Progenitor cell of endocrine pancreas (in vitro differentiated cells): ENCODE data around the gene WBP1. TPM values are rescaled to one million over a fixed set of nuclear protein-coding genes. Genes with fewer than 3 reads are reported as not detected.
"Not testable (repeated sequence)": the region's sequence is repeated elsewhere in the genome, so short reads cannot be mapped to it uniquely, and the experiment has no call there.

Experiments
- DNase-seq: peaks from one replicate; pipeline ENCODE4 v3.0.0; 2021; ENCODE audit warnings: low spot score; ENCODE audit not compliant: unreplicated experiment
- H3K27ac Mint-ChIP-seq: 2 replicates; pipeline ENCODE4 v1.8.0; 2021; ENCODE audit warnings: mild to moderate bottlenecking, moderate library complexity, mixed read lengths
- H3K27me3 Mint-ChIP-seq: 2 replicates; pipeline ENCODE4 v1.8.0; 2021; ENCODE audit warnings: mixed read lengths
- H3K36me3 Mint-ChIP-seq: 2 replicates; pipeline ENCODE4 v1.8.0; 2022; ENCODE audit warnings: mixed read lengths; ENCODE audit not compliant: insufficient read depth
- H3K4me1 Mint-ChIP-seq: 2 replicates; pipeline ENCODE4 v1.8.0; 2021; ENCODE audit warnings: low read depth, mixed read lengths
- H3K4me3 Mint-ChIP-seq: 2 replicates; pipeline ENCODE4 v1.8.0; 2021; ENCODE audit warnings: low read depth, mild to moderate bottlenecking, moderate library complexity, mixed read lengths
- H3K9me3 Mint-ChIP-seq: 2 replicates; pipeline ENCODE4 v1.8.0; 2021; ENCODE audit warnings: low read depth, mixed read lengths
- total RNA-seq: library from RNA; stranded (reverse); gene quantifications from 2 replicates; pipeline ENCODE4 v1.2.1, GENCODE V29; 2021
- TF ChIP-seq, protein P1 (sequence below): fragments of 200-600 bp; sonication (generic); IDR thresholded peaks from one replicate; pipeline ENCODE4 v1.5.0; 2021; ENCODE audit warnings: antibody characterized with exemption, mild to moderate bottlenecking; ENCODE audit not compliant: unreplicated experiment

WBP1 gene
- total RNA-seq, 1 donor from 2014 or later, result 140 TPM

DNA sequence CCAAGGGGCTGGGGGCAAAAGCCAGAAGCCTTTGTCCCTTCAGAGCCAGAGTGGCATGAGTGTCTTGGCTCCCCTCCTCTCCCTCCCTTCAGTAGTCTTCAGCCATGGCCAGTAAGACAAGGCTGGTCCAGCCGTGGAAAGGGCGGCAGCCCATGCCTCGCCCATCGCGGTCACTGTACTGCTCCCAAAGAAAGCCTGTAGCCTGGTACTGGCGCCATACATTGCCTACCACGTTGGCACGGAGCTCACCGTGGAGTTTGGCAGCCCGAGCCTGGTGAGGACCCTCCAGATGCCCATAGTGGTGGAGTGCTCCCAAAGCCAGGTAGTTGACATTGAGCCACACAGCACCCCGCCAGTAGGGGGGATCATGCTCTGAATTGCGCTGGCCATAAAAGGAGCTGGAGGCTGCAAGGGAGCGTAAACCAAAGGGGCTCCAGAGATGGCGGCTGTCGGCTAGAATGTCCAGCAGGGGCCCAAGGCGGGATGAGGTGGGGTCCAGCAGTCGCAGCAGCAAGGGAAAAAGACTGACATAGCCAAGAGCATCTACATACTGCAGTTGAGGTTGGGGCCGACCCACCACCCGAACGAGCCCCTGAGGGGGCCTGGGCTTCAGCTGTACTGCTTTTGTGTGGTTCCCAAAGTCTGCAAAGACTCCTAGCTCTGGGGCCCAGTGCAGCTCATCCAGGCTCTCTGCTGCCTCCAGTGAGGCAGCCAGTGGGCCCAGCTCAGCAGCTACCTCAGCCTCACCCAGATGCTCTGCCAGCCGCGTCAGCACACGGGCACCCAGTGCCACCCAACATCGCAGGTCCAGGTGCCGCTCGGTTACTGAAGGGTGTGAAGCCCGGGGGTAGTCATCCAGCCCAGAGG lies 3.2 kb downstream of the WBP1 start:
- Mint-ChIP-seq H3K36me3 (peaks cover 1% of the 10 kb centered on the region), H3K9me3 (no peaks in the 10 kb centered on the region), H3K27me3 (no peaks in the 10 kb centered on the region), H3K27ac (peak overlapping the region; percentile 10), H3K4me3 (peak overlapping the region; percentile 41), H3K4me1 (peaks cover 28% of the 10 kb centered on the region)
- TF ChIP-seq, protein P1, sequence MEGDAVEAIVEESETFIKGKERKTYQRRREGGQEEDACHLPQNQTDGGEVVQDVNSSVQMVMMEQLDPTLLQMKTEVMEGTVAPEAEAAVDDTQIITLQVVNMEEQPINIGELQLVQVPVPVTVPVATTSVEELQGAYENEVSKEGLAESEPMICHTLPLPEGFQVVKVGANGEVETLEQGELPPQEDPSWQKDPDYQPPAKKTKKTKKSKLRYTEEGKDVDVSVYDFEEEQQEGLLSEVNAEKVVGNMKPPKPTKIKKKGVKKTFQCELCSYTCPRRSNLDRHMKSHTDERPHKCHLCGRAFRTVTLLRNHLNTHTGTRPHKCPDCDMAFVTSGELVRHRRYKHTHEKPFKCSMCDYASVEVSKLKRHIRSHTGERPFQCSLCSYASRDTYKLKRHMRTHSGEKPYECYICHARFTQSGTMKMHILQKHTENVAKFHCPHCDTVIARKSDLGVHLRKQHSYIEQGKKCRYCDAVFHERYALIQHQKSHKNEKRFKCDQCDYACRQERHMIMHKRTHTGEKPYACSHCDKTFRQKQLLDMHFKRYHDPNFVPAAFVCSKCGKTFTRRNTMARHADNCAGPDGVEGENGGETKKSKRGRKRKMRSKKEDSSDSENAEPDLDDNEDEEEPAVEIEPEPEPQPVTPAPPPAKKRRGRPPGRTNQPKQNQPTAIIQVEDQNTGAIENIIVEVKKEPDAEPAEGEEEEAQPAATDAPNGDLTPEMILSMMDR, result peak; percentile 41
- DNase-seq, result no peak

DNA sequence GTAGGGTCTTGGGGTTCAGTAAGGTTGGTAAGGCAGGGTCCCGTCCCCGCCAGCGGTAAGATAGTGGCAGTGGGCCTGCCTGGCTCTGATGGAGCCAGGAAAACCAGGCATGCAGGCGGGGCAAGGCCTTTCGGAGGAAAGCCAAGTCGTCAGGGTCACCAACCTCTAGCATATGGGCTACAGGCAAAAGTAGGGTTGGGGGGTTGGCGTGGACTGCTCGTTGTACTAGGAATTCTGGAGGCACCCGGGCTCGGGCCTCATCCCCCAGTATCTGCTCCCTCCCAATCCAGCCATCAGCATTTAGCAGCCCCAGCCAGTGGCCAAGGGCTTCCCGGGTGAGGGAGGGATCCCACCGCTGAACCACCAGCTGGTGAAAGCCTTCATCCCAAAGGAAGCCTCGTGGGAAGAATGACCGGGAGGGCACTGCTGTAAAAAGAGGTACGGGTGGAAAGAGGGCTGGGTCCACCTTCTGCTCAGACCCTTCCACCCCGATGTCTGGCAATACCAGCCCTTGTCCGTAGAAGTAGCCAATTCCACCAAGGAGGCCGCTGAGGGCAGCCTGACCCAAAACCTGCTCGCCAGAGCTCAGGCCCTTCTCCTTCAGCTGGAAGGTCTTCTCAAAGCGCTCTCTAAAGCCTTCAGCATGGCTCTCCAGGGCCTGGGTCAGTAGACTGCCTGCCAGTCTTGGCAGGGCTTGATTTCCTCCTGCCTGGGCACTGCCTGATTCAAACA lies 4.0 kb downstream of the WBP1 start:
- TF ChIP-seq, protein P1, result no peak
- Mint-ChIP-seq H3K36me3 (peaks cover 1% of the 10 kb centered on the region), H3K4me3 (no peak overlapping the region), H3K27me3 (no peaks in the 10 kb centered on the region), H3K4me1 (peaks cover 20% of the 10 kb centered on the region), H3K27ac (no peak overlapping the region), H3K9me3 (no peaks in the 10 kb centered on the region)
- no peak for DNase-seq

DNA sequence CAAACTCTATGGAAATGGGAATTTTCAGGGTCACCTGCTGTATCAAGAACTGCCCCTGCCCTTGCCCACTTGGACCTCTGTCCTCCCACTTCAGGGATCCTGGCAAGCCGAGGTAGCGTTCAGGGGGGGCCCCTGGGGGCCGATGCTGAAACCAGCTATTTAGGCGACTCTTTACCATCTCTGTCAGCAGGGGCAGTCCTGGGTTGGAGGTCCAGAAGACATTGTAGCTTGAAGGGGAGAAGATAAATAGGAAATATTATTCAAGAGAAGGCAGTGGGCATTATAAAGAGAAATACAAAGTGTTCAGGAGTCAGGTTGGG lies 4.5 kb downstream of the WBP1 start:
- TF ChIP-seq, protein P1, result no peak
- Mint-ChIP-seq H3K27ac (peak overlapping the region; percentile 69), H3K36me3 (peaks cover 1% of the 10 kb centered on the region), H3K27me3 (no peaks in the 10 kb centered on the region), H3K9me3 (no peaks in the 10 kb centered on the region), H3K4me1 (peaks cover 19% of the 10 kb centered on the region), H3K4me3 (peak overlapping the region; percentile 37)
- DNase-seq, result no peak

DNA sequence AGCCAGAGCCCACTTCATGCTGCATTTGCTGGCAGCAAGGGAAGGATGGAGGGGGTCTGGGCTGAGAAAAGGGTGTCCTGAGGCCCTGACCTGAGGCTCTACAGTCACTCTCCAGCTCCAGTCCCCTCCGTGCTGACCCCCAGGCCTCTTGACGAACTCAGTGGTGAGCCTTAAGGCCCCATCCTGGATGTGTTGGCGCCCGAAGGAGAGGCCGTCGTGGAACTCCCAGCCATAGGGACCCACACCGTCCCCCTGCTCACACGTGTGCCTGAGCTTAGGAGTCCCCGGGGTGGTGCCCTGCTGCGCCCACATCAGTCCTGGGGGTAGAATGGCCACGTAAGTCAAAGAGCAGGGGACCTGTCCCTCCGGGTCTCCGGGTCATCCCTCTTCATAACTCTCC lies 6.2 kb downstream of the WBP1 start:
- TF ChIP-seq, protein P1, result no peak
- H3K27ac Mint-ChIP-seq, result peak overlapping the region; percentile 33

DNA sequence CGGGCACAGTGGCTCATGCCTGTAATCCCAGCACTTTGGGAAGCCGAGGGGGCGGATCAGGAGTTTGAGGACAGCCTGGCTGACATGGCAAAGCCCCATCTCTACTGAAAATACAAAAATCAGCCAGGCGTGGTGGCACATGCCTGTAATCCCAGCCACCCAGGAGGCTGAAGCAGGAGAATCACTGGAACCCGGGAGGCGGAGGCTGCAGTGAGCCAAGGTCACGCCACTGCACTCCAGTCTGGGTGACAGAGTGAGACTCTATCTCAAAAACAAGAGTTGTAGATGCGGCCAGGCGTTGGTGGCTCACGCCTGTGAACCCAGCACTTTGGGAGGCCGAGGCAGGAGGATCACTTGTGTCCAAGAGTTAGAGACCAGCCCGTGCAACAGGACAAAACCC lies 12.5 kb downstream of the WBP1 start:
- H3K9me3 Mint-ChIP-seq, DNase-seq, H3K27me3 Mint-ChIP-seq, H3K36me3 Mint-ChIP-seq, H3K27ac Mint-ChIP-seq: not testable (repeated sequence)
- Mint-ChIP-seq H3K4me3 (peak overlapping the region; percentile 61), H3K4me1 (peaks cover 17% of the 10 kb centered on the region)

More for the DNA sequence above, 6.2 kb downstream of the WBP1 start:
- H3K4me1 Mint-ChIP-seq, result peaks cover 15% of the 10 kb centered on the region
- no peak for DNase-seq
- H3K4me3 Mint-ChIP-seq, result peak overlapping the region; percentile 98
- H3K27me3 Mint-ChIP-seq, result no peaks in the 10 kb centered on the region
- no peaks in the 10 kb centered on the region for H3K9me3 Mint-ChIP-seq
- peaks cover 1% of the 10 kb centered on the region for H3K36me3 Mint-ChIP-seq
